Loucy (cell line): ENCODE results near the gene PHKB.

ENCODE experiments used
- EZH2phosphoT487 ChIP-seq: fragments of 200-600 bp; IDR thresholded peaks from 2 replicates; pipeline ENCODE4 v1.6.1; 2018; ENCODE audit warnings: antibody characterized with exemption, mild to moderate bottlenecking, moderate library complexity, borderline replicate concordance
- TF ChIP-seq, protein P1 (sequence below): fragments of 200-600 bp; sonication (generic); conservative IDR thresholded peaks from 2 replicates; pipeline ENCODE4 v1.5.1; 2014; ENCODE audit warnings: mild to moderate bottlenecking, antibody characterized with exemption, low read length

DNA sequence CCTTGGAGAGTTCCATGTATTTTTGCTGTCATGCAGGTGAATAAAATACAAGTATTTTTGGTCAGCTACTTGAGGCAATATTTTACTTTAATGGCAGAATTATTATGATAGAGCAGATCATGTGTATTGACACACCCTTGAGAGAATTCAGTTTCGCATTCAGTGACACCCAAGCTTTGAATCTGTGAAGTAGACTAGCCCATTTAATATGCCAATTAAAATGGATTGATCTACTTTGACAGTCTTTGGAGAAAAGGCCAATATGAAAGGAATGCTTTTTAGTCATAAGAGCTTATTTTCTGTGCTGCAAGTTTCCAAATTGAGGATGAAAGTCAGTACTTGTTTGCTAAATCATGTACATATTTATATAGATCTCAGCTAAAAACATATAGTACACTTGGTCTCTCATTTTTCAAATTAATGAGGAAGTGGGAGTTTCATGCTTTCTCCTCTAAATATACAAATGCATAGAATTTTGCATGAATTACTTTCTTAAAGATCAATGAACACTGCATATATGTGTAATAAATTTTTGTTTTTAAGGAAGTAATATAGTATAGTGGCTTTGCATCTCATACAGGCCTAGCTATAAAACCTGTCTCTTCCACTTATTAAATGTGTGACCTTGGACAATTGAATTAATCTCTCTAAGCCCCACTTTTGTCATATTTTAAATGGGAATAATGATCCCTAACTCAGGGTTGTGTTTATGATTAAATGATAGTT, 161.5 kb downstream of the PHKB start:
- TF ChIP-seq, protein P1, sequence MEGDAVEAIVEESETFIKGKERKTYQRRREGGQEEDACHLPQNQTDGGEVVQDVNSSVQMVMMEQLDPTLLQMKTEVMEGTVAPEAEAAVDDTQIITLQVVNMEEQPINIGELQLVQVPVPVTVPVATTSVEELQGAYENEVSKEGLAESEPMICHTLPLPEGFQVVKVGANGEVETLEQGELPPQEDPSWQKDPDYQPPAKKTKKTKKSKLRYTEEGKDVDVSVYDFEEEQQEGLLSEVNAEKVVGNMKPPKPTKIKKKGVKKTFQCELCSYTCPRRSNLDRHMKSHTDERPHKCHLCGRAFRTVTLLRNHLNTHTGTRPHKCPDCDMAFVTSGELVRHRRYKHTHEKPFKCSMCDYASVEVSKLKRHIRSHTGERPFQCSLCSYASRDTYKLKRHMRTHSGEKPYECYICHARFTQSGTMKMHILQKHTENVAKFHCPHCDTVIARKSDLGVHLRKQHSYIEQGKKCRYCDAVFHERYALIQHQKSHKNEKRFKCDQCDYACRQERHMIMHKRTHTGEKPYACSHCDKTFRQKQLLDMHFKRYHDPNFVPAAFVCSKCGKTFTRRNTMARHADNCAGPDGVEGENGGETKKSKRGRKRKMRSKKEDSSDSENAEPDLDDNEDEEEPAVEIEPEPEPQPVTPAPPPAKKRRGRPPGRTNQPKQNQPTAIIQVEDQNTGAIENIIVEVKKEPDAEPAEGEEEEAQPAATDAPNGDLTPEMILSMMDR, result no peak
- no peak for TF ChIP-seq EZH2phosphoT487
